Measurements from ENCODE around the gene DTD1. TPM values are rescaled to one million over a fixed set of nuclear protein-coding genes. Genes with fewer than 3 reads are reported as not detected.

DTD1 gene
- total RNA-seq, 1 experiment from 2014 or later = 62.8 TPM

DNA sequence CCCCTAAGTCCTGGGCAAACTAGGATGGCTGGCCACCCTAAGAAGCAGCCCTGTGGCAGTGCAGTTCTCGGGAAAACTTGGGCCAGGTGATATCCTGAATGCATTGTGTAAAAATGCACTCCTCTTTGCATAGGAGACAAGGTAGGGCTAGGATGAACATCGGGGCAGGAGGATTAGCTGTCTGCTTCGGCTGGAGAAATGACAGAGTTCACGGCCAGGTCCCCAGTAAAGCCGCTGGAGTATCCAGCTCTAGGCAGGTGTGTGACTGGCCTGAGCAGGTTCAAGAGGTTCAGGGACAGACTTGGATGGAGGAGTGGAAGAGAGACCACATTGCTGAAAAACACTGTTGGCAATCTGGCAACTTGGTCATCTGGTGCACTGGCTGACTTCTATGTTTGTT is 26.4 kb downstream of the DTD1 start:
- no peaks in the 10 kb centered on the region for H3K9me3 ChIP-seq (ENCODE audit: insufficient read depth, low read depth)
- ChIA-PET CTCF (no interaction called here), POLR2A (ENCODE audit: unreplicated experiment) (no interaction called here)
- H3K9me2 ChIP-seq (ENCODE audit: insufficient read depth) = no peaks in the 10 kb centered on the region
- no peak overlapping the region for H3K4me2 ChIP-seq
- no peak overlapping the region for H2AFZ ChIP-seq
- no peak overlapping the region for H3K27ac ChIP-seq
- DNase-seq = no peak
- no peaks in the 10 kb centered on the region for H3K79me2 ChIP-seq (ENCODE audit: low read depth)
- no TSS peak for BruUV-seq (replicated peaks)
- no peaks in the 10 kb centered on the region for H3K27me3 ChIP-seq (ENCODE audit: insufficient read depth, low read depth)
- H3K36me3 ChIP-seq (ENCODE audit: low read depth) = 0 out of 2 replicates have a peak, but pooled peaks cover 3% of the 10 kb centered on the region
- TF ChIP-seq EZH2 (IDR thresholded peaks at IDR 0.05; ENCODE audit: low read depth) = no peak
- TF ChIP-seq, protein P1, sequence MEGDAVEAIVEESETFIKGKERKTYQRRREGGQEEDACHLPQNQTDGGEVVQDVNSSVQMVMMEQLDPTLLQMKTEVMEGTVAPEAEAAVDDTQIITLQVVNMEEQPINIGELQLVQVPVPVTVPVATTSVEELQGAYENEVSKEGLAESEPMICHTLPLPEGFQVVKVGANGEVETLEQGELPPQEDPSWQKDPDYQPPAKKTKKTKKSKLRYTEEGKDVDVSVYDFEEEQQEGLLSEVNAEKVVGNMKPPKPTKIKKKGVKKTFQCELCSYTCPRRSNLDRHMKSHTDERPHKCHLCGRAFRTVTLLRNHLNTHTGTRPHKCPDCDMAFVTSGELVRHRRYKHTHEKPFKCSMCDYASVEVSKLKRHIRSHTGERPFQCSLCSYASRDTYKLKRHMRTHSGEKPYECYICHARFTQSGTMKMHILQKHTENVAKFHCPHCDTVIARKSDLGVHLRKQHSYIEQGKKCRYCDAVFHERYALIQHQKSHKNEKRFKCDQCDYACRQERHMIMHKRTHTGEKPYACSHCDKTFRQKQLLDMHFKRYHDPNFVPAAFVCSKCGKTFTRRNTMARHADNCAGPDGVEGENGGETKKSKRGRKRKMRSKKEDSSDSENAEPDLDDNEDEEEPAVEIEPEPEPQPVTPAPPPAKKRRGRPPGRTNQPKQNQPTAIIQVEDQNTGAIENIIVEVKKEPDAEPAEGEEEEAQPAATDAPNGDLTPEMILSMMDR (conservative IDR thresholded peaks at IDR 0.05) = no peak
- H3K4me1 ChIP-seq (replicated peaks; ENCODE audit: insufficient read depth) = no peaks in the 10 kb centered on the region
- no peaks in the 10 kb centered on the region for H3F3A ChIP-seq (ENCODE audit: insufficient read depth, low read depth)
- no peak overlapping the region for H3K4me3 ChIP-seq
- 0 out of 2 replicates have a peak, but pooled peaks cover 4% of the 10 kb centered on the region for H4K20me1 ChIP-seq (ENCODE audit: insufficient read depth)
- intact Hi-C loops (cut with micrococcal nuclease; ENCODE audit: unreplicated experiment) = no loop called here

DNA sequence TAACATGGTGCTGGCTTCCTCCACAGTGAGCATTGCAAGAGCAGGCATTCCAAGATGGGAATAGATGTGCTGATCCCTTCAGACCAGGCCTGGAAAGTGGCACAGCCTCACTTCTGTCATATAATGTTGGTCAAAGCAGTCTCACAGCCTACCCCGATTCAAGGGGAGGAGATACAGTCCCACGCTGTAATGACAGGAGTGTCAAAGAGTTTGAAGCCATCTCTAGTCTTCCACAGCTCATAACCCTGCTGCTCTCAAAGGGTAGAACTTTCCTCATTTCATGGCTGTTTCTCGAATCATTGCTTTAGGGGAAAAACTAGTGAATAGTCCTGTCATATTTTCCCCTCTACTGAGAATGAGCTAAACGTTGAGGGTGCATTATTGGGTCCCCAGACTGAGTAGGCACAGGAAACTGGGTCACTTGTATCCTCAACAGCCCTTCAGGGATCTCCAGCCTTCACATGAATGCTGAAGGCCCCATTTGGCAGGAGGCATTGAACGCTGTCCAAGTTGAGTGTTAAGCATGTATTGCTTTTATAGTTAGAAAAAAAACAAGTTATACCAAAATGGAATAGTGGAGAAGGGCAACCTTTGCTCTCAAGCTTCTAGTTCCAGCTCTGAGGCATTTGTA is 27.3 kb downstream of the DTD1 start:
- Histone ChIP-seq H3K4me1 (replicated peaks; ENCODE audit: insufficient read depth) (no peaks in the 10 kb centered on the region), H3K9me3 (ENCODE audit: insufficient read depth, low read depth) (no peaks in the 10 kb centered on the region), H3K36me3 (ENCODE audit: low read depth) (no peaks in the 10 kb centered on the region), H3K27ac (no peak overlapping the region), H3K27me3 (ENCODE audit: insufficient read depth, low read depth) (no peaks in the 10 kb centered on the region), H3F3A (ENCODE audit: insufficient read depth, low read depth) (no peaks in the 10 kb centered on the region), H3K79me2 (ENCODE audit: low read depth) (no peaks in the 10 kb centered on the region), H3K4me3 (no peak overlapping the region), H3K9me2 (ENCODE audit: insufficient read depth) (no peaks in the 10 kb centered on the region), H4K20me1 (ENCODE audit: insufficient read depth) (0 out of 2 replicates have a peak, but pooled peaks cover 4% of the 10 kb centered on the region), H3K4me2 (no peak overlapping the region), H2AFZ (no peak overlapping the region)
- no TSS peak for BruUV-seq (replicated peaks)
- no peak for TF ChIP-seq EZH2 (IDR thresholded peaks at IDR 0.05; ENCODE audit: low read depth)
- TF ChIP-seq, protein P1 (conservative IDR thresholded peaks at IDR 0.05) = no peak
- ChIA-PET CTCF (no interaction called here), POLR2A (ENCODE audit: unreplicated experiment) (no interaction called here)
- DNase-seq = no peak
- intact Hi-C loops (cut with micrococcal nuclease; ENCODE audit: unreplicated experiment) = no loop called here

DNA sequence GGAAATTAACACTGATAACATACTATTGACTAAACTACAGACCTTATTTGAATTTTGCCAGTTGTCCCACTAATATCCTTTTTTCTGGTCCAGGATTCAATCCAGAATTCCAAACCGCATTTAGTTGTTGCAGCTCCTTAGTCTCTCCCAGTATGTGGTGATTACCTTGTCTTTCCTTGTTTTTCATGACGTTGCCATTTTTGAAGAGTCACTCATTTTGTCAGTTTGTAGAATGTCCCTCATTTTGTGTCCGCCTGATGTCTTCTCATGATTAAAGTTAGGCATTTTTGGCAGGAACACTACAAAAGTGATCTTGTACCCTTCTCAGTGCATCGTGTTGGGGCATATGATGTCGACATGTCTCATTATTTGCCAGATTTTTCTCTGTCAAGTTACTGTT is 33.1 kb downstream of the DTD1 start:
- Histone ChIP-seq H3K4me3 (no peak overlapping the region), H2AFZ (no peak overlapping the region), H3K9me2 (ENCODE audit: insufficient read depth) (no peaks in the 10 kb centered on the region), H4K20me1 (ENCODE audit: insufficient read depth) (no peaks in the 10 kb centered on the region; the same call in 1 of the 2 replicates), H3K27ac (no peak overlapping the region), H3K27me3 (ENCODE audit: insufficient read depth, low read depth) (no peaks in the 10 kb centered on the region), H3K4me2 (no peak overlapping the region), H3K9me3 (ENCODE audit: insufficient read depth, low read depth) (no peaks in the 10 kb centered on the region), H3F3A (ENCODE audit: insufficient read depth, low read depth) (no peaks in the 10 kb centered on the region), H3K36me3 (ENCODE audit: low read depth) (no peaks in the 10 kb centered on the region), H3K4me1 (replicated peaks; ENCODE audit: insufficient read depth) (no peaks in the 10 kb centered on the region), H3K79me2 (ENCODE audit: low read depth) (no peaks in the 10 kb centered on the region)
- no peak for DNase-seq
- no TSS peak for BruUV-seq (replicated peaks)
- CTCF ChIA-PET = no interaction called here
- no peak for TF ChIP-seq EZH2 (IDR thresholded peaks at IDR 0.05; ENCODE audit: low read depth)
- TF ChIP-seq, protein P1 (conservative IDR thresholded peaks at IDR 0.05) = no peak
- intact Hi-C loops (cut with micrococcal nuclease; ENCODE audit: unreplicated experiment) = no loop called here
- POLR2A ChIA-PET (ENCODE audit: unreplicated experiment) = no interaction called here

Data from PC-9 (cell line).